Activated CD8-positive, alpha-beta memory T cell treated with anti-CD3 and anti-CD28 coated beads, Interleukin-2, amount 50 U/mL, for 24 hours (primary cell): ENCODE measurements around the gene TRIM47.
"Not testable (repeated sequence)": the region's sequence is repeated elsewhere in the genome, so short reads cannot be mapped to it uniquely, and the experiment has no call there.

Experiments used
- DNase-seq: peaks from one replicate; pipeline ENCODE4 v3.0.0-alpha.2; 2020; ENCODE audit errors: extremely low read depth

Gene TRIM47

DNA sequence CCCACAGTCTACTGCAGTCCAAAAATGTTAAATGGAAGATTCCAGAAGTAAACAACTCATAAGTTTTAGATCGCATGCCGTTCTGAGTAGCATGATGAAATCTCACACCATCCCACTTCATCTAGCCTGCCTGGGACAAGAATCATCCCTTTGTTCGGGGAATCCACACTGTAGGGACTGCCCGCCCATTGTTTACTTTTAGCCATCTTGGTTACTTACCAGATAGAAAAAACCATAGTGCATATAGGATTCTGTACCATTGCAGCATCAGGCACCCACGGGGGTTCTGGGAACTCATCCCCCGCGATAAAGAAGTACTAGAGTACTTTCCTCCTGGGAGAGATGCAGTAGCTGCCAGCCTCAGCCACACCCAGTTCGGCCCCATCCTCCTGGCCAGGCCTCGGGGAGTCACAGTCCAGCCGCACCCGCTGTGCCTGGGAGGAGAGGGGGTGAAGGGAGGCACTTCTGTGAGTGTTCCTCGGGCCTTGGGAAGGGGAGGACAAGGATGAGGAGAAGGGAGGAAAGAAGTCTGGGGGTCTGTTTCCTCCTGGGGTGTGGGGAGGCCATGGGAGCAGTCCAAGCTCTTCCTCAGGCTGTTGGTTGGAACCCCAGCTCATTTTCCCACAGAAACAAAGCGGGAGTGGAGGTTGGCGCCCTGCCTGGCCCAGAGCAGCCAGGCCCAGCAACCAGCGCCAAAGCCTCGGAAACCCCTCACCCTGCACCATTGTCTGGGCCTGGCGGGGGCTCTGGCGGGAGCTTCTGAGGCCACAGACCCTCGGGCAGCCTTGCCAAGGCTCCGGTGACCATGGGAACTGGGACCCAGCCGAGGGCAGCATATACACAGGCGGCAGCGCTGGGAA, 8.9 kb downstream of the TRIM47 start:
- DNase-seq: no peak

DNA sequence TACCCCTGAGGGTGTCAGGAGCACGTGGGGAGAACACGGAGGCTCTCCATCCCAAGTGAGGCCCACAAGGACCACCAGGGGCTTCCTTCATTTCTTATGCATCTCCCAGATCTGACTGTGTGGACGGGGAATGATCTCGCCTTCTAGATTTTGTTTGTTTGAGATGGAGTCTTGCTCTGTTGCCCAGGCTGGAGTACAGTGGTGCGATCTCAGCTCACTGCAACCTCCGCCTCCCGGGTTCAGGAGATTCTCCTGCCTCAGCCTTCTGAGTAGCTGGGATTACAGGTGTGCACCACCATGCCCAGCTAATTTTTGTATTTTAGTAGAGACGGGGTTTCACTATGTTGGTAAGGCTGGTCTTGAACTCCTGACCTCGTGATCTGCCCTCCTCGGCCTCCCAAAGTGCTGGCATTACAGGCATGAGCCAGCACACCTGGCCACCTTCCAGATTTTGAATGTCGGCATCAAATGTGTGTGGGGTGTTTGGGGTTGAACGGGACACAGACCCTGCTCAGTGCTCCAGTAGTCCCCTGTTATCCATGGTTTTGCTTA, 9.6 kb downstream of the TRIM47 start:
- not testable (repeated sequence) for DNase-seq

DNA sequence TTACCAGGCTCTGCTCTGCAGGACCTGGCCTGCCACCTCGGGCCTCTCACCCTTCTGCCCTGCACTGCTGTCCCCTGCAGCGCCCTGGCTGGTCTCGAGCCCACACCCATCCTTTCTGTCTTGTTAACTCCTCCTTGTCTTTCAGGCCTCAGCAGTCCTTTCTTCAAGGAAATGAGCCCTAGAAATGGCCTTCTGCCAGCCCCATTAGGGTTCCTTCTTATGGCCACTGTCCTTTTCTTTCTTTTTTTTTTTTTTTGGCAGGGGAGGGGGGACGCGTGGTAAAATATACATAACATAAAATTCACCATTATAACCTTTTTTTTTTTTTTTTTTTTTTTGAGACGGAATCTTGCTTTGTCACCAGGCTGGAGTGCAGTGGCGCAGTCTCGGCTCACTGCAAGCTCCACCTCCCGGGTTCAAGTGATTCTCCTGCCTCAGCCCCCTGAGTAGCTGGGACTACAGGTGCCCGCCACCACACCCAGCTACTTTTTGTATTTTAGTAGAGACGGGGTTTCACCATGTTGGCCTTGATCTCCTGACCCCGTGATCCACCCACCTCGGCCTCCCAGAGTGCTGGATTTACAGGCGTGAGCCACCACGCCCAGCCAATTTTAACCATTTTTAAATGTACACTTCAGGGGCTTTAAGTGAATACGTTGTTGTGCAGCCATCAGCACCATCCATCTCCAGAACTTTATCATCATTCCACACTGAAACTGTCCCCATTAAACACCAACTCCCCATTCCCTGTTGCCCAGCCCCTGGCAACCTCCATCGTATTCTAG, 12.8 kb downstream of the TRIM47 start:
- DNase-seq: not testable (repeated sequence)

DNA sequence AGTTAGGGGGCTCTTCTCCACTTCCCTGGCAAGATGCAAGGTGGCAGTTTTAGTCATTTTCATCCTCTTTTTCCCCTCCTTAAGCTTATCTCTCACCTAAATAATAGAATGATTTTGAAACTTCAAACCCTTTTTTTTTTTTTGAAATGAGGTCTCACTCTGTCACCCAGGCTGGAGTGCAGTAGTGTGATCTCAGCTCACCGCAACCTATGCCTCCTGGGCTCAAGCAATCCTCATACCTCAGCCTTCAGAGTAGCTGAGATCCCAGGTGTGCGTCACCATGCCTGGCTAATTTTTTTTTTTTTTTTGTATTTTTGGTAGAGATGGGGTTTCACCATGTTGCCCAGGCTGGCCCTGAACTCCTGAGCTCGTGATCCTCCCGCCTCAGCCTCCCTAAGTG, 13.5 kb downstream of the TRIM47 start:
- DNase-seq: not testable (repeated sequence)

DNA sequence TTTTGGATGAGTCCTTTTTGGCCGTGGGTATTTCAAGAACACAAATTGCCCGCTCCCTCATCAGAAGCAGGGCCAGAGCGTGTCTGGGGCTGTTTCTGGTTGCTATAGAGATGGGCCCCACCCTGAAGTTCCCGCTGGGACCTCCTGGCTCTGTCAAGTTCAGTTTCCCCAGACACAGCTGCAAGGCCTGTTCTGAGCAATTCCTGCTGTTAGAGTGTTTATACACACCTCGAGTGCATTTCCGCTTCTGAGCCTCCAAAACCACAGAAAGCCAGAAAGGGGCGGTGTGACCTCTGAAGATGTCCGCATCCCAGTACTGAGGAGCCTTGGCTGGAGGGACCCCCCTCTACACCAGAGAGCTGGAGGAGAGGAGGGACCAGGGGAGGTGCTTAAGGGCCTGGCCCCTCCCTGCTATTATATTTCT, 13.9 kb downstream of the TRIM47 start:
- DNase-seq: no peak

DNA sequence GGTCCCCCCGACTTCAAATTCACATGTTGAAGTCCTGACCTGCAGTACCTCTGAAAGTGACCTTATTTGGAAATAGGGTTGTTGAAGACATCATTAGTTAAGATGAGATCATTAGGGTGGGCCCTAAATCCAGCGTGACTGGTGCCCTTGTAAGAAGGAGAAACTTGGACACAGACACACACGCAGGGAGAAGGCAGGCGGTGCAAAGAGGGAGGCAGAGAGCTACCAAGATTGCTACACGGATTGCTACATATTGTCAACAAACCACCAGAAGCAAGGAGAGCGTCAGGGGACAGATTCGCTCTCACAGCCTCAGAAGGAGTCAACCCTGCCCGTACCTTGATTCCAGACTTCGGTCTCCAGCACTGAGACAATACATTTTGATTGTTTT, 16.5 kb downstream of the TRIM47 start:
- no peak for DNase-seq

DNA sequence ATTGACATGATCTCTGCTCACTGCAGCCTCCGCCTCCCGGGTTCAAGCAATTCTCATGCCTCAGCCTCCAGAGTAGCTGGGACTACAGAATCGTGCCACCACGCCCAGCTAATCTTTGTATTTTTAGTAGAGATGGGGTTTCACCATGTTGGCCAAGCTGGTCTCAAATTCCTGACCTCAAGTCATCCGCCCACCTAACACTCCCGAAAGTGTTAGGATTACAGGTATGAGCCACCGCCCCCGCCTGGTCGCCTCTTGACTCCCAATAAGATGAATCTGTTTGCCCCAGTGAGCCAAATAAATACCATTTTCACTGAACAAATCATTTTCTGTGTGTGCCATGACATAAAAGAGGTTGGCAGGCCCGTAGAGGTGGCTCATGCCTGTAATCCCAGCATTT, 19.0 kb downstream of the TRIM47 start:
- DNase-seq: not testable (repeated sequence)

DNA sequence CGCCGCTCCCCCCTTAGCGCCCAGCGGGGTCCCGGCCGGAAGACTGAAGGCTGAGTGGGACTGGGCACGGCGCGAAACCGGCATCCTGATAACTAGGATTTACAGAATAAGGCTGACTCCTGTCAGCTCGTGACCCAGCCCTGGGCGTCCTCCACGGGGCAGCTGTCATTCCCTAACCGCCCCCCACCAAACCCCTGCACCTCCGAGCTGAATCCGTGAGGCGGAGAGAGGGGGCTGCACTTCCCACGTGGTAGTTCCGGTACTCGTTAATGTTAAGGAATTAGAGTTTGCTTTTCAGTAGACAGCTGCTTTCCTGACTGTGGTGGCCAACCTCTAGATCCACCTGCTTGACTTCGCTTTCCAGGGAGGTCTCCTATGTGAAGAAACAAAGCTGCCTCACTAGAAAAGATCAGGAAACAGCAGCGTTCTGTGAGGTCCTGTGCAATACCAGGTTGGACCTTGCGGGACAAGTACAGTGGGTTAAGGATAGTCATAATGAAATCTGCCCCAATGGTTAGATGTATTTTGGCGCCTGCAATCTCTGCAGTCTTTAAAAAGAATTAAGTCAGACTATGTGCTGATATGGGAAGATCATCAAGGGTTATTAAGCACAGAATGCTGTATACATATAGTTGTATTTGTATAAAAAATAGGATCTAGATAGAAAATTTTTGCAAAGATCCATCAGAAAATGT, 22.2 kb downstream of the TRIM47 start:
- DNase-seq: no peak

DNA sequence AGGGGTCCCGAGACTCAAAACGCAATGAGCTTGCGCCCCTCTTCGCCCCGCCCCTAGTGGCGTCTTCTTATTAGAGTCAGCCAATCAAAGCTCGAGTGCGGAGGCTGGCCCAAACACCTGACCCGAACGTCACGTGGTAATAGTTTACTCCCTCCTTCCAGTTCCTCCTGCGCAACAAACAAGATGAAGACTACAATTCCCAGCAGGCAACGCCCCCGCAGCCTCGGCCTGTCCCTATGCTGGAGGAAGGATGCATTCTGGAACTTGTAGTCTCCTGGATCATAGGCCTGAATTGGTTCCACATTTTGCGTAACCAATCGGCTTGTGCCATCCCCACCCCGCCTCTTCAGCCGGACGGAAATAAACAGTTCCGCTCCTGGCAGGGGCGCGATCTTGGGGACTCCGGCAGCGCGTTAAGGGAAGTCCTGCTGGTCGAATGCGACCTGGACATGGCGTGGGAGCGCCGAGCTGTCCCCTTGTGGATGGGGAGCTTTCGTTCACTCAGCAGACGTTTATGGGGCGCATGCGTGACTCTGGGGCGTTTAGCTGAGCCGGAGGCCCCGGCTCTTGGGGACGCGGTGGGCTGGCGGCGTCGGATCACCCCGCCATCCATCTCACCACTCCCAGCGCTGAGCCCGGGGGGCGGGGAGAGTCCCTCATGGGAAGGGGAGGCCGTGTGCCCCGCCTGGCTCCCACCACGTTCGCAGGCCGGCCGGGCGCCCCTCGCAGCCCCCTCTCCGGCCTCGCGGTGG, 22.9 kb downstream of the TRIM47 start, which contains the start of gene WBP2:
TSS of gene WBP2 (minus strand) at position 26 of the 752 bp plus-strand sequence. CDS start 38 bp downstream, outside the sequence.
- DNase-seq: peak; percentile 95

DNA sequence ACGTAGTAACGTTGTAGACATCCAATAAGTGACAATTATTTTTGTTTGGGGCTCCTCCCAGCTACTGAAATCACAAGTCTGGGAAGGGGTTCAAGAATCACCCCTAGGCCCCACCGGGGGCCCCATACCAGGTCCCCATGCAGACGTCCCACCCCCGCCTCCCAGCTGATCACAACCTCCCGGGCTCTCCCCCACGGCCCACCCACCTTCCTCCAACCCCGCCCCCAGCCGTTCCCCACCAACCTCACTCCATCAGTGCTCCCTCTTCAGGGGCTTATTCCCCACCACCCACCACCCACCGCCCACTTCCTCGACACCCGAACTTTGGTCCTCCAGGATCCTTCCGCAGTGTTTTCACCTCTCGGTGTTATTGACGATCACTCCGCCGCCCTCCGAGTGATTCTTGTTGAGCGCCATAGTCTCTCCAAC, 23.5 kb downstream of the TRIM47 start:
- no peak for DNase-seq

DNA sequence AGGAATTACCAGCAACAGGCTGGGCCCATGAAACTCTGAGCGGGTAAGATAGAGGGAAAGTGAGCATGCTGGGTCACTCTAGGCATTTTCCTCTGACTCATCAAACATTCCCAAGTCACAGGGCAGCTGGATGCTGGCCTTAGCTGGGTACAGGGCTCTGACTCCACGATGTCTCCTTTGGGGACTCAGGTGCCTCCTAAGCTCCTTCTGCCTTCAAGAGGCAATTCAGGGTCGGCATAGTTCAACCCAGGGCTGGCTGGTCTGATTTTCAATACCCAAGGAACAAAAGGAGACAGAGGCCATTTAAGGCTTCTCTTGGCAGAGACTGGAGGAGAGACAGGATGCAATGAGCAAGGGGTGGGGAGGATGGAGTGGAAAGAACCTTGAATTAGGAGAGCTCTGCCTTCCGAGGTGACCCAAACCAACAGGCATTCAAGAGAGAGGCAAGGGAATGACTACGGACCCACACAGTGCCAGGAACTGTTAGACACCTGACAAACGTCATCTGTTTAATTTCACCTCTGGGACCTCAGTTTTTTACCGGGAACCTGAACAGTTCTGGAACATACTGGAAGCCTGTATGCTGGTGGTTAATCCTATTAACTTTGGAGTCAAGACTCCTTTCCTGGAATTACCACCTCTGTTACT, 24.2 kb downstream of the TRIM47 start:
- DNase-seq: no peak

DNA sequence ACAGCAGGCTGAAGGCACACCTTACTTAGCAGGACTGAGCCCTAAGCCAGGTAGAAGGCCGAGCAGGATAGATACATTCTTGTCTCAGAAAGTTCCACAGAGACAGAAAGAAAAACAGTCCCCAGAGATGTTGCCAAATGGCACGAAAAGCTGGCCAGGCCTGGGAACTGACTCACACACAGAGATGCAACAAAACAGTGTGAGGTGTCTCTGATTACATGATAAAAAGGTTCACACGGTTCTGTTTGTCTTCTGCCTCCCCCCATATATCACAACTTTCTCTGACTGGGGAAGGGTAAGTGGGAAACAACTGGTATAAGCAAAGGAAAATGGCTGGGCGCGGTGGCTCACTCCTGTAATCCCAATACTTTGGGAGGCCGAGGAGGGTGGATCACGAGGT, 24.9 kb downstream of the TRIM47 start:
- no peak for DNase-seq

DNA sequence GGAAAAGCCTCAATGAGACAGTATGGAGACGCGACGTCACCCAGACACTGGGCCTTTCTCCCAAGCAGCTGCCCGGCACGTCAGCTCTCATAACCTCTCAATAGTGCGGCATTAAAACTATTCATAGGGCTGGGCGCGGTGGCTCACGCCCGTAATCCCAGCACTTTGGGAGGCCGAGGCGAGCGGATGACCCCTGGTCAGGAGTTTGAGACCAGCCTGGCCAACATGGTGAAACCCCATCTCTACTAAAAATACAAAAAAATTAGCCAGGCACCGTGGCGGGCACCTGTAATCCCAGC, 26.7 kb downstream of the TRIM47 start:
- not testable (repeated sequence) for DNase-seq

DNA sequence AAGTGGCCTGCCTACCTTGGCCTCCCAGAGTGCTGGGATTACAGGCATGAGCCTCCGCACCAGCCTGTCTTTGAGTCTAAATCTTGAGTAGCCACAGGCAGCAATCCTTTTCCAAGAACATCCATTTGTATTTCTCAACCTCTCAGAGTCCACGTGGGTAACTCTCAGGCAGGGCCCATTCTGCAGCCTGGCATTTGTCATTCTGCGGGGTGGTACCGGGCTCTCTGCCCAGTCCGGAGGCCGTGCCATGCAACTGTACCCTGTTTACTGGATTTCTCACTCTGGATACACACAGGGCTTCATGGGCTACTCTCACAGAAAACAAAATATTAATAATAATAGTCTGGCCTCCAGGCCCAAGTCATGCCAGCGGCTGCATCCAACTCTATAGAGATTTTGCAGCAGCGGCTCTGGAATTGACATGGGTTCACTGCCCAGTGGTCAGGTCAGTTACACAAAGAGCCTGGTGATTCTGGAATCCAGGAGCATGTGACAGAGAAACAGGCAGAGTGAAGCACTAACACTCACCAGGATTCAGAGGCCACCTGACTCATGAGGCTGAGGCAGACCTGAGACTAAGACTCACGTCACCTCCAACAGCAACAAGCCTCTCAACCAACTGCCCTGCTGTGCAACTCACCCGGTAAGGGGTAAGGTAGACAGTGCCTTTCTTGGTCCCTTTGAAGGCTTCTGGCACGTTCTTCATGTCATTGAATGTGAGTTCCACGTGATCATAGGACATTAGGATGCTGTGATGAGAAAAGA, 27.3 kb downstream of the TRIM47 start:
- DNase-seq: no peak

DNA sequence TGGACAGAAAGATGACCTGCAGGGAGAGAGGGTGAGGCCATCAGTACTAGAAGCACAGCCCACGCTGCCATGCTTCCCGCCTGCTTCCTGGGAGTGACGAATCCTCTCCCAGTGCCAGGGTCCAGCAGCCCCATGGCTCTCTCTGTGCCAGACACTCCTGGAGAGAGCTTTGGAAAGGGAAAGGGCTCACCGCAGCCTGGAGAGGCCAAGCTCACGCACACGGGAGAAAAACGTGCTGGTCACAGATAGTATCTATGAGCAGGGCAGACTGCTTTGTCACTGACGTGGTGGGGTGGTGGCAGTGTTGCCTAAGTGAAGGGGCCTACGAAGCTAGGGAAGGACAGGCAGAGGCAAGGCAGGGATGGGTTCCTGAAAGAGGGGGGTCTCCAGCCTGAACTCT, 28.7 kb downstream of the TRIM47 start:
- no peak for DNase-seq

DNA sequence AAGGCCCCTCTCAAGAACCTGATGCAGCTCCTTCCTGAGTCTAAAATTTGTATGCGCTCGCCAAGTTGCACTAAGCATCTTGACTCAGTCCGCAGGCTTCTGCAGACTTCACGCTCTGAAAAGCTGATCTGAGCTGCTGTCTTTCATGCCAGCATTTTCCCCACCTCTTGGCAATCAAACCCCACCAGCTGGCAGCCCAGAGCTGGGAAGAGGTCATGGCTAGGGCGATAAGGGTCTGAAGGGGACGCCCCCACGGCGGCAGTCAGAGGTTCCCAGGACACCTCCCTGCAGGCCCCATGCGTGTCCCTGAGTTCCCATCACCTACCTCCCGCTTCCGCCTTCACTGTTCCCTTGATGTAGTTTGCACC, 29.1 kb downstream of the TRIM47 start:
- no peak for DNase-seq

DNA sequence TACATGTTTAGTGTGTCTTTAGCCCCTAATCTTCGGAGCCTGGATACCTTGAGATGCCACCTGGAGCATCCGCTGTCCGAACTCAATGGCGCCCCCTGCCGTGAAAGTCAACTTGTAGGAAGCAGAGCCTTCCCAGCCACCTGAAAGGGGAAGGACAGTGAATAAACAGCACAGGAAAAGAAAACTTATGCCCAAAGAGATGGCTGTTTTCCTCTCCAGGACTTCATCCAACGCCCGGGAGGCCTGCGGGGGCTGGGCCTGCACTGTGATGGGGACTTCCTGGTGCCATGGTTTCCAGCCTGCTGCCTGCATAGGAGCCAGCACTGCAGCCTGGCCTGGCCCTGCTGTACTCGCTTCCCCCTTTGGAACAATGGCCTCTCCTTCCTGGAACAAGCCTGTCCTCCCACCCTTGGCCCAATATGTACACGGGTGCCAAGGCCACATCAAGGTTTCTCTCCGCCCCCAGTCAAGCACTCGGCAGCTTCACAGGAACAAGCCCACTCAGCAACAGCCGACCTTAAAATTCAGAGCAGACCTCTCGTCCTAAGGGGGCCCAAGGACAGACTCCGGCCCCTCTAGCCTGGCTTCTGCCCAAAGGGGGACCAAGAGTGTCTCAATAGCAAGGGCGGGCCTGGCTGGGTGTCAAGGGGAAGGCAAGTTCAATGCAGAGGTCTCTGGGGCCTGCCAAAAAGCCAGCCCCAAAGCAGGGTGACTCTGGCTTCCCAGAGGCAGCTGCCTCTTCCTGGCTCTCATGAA, 29.7 kb downstream of the TRIM47 start:
- peak; percentile 63 for DNase-seq

DNA sequence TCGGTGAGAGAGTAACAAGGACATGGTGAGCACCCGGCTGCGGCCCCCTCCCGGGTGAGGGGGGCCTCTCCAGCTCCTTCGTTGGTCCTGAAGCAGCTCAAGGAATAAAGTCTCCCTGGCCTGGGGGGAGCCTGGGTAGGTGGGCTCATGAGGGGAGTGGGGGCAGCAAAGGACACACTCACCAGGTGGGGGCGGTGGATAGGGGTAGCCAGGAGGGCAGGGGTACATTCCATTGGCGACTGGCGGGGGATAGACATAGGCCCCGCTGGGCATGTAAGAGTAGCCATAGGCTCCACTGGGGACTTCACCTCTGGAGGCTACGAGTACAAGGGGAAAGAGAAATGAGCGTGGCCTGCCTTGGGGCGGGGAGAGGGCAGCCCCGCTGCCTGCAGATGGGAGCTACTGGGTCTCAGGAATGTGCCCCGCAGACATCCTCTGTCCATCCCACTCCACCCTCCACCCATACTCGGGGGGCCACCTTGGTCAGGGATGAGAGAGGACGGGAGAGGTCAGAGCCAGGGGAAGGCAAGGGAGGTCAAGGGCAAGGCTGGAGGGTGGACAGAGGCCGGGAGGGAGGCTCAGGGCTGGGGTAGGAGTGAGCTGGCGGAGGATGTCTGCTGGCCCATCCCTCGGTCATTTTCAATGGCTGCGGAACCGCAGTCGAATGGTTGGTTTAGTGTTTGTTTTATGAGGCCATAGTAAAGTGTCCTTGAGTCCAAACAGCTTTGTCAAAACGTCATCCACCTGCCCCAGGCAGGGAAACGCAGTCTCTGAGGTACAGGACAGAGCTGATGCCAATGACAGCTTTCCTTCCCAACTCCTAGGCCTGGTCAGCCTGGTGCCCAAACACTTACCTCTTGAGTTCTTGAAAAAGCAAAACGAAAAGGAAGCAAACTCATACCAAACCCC, 30.5 kb downstream of the TRIM47 start:
- DNase-seq: no peak
